ENCODE data around the gene C9orf72. TPM values are rescaled to one million over a fixed set of nuclear protein-coding genes. Genes with fewer than 3 reads are reported as not detected.

The C9orf72 gene
- polyA plus RNA-seq, 1 donor (not counting 4 experiments of a cell fraction or from before 2014, with no cell fraction given), result 7.7 TPM

GRCh38 chr9:27533311-27533710, 40.0 kb downstream of the C9orf72 start:
- FAIRE-seq, result no peak

DNA sequence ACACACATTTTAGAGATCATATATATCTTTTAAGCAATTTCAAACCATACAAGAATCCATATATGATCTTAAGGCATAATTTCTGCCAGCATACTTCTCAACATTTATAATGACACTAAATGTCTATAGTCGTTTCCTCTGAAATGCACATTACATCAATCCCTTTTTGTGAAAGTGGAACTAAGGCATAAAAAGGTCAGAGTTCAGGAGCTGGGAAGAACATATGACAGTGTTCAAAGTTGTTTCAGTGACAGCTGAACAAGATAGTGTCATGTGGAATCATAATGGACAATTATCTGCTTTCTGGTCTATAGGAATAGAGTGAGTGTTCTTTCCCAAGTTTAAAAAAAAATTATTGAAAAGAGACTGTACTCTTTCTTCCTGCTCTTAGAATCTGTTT, 41.2 kb downstream of the C9orf72 start:
- DNase-seq (ENCODE audit: low read depth, low spot score) (no peak), FAIRE-seq (no peak)
- Histone ChIP-seq H2AFZ (ENCODE audit: control insufficient read depth, low read length) (no peak overlapping the region), H3K79me2 (ENCODE audit: control insufficient read depth, insufficient read depth, low read length) (peaks cover 24% of the 10 kb centered on the region), H3K27me3 (ENCODE audit: control insufficient read depth, extremely low read depth, insufficient read depth, low read length) (no peaks in the 10 kb centered on the region), H3K36me3 (ENCODE audit: control insufficient read depth in 2 of 2, extremely low read depth in 1 of 2, insufficient read depth in 2 of 2, low read length in 2 of 2) (no peaks in the 10 kb centered on the region), H3K4me2 (ENCODE audit: control insufficient read depth, extremely low read depth, insufficient read depth, low read depth, low read length) (no peak overlapping the region), H3K4me1 (ENCODE audit: control insufficient read depth, extremely low read depth, insufficient read depth, low read length) (peaks cover 29% of the 10 kb centered on the region), H3K9ac (ENCODE audit: control insufficient read depth, extremely low read depth, insufficient read depth, low read length) (no peak overlapping the region), H3K9me1 (ENCODE audit: control insufficient read depth, extremely low read depth, insufficient read depth, low read length) (no peaks in the 10 kb centered on the region), H3K4me3 (ENCODE audit: control insufficient read depth in 2 of 3, extremely low read depth in 1 of 3, insufficient read depth in 2 of 3, low read depth in 1 of 3, low read length in 3 of 3) (no peak overlapping the region), H4K20me1 (ENCODE audit: control insufficient read depth, extremely low read depth, insufficient read depth, low read length) (no peaks in the 10 kb centered on the region), H3K9me3 (ENCODE audit: control insufficient read depth, low read depth, low read length) (no peaks in the 10 kb centered on the region), H3K27ac (ENCODE audit: control insufficient read depth, insufficient read depth, low read length) (no peak overlapping the region)
- dilution Hi-C loops (cut with MboI; ENCODE audit: extremely low pct_ligation_motif_present, low sequenced_read_pairs), result loop anchor here (25.0 kb wide), 1 partner anchor 195 kb away; no protein-coding TSS in a partner anchor
- TF ChIP-seq EZH2 (IDR thresholded peaks at IDR 0.05; ENCODE audit: low read length) (no peak), CTCF (optimal IDR thresholded peaks at IDR 0.05 in 1 of 3, IDR thresholded peaks at IDR 0.05 in 1 of 3, conservative IDR thresholded peaks at IDR 0.05 in 1 of 3; ENCODE audit: extremely low read depth in 1 of 3, insufficient read depth in 2 of 3, low read length in 3 of 3) (no peak)

More at GRCh38 chr9:27533311-27533710, 40.0 kb downstream of the C9orf72 start:
- H3K9me3 ChIP-seq (ENCODE audit: control insufficient read depth, low read depth, low read length), result no peaks in the 10 kb centered on the region
- H3K36me3 ChIP-seq (ENCODE audit: control insufficient read depth in 2 of 2, extremely low read depth in 1 of 2, insufficient read depth in 2 of 2, low read length in 2 of 2), result no peaks in the 10 kb centered on the region
- H3K9ac ChIP-seq (ENCODE audit: control insufficient read depth, extremely low read depth, insufficient read depth, low read length), result no peak overlapping the region
- peaks cover 22% of the 10 kb centered on the region for H3K4me1 ChIP-seq (ENCODE audit: control insufficient read depth, extremely low read depth, insufficient read depth, low read length)
- no peak overlapping the region for H3K27ac ChIP-seq (ENCODE audit: control insufficient read depth, insufficient read depth, low read length)
- no peak overlapping the region for H3K4me3 ChIP-seq (ENCODE audit: control insufficient read depth in 2 of 3, extremely low read depth in 1 of 3, insufficient read depth in 2 of 3, low read depth in 1 of 3, low read length in 3 of 3)
- no peaks in the 10 kb centered on the region for H3K9me1 ChIP-seq (ENCODE audit: control insufficient read depth, extremely low read depth, insufficient read depth, low read length)
- dilution Hi-C loops (cut with MboI; ENCODE audit: extremely low pct_ligation_motif_present, low sequenced_read_pairs), result loop anchor here (25.0 kb wide), 1 partner anchor 196 kb away; no protein-coding TSS in a partner anchor
- no peak overlapping the region for H3K4me2 ChIP-seq (ENCODE audit: control insufficient read depth, extremely low read depth, insufficient read depth, low read depth, low read length)
- DNase-seq (ENCODE audit: low read depth, low spot score), result no peak
- no peaks in the 10 kb centered on the region for H4K20me1 ChIP-seq (ENCODE audit: control insufficient read depth, extremely low read depth, insufficient read depth, low read length)
- no peak overlapping the region for H2AFZ ChIP-seq (ENCODE audit: control insufficient read depth, low read length)
- H3K27me3 ChIP-seq (ENCODE audit: control insufficient read depth, extremely low read depth, insufficient read depth, low read length), result no peaks in the 10 kb centered on the region
- peaks cover 12% of the 10 kb centered on the region for H3K79me2 ChIP-seq (ENCODE audit: control insufficient read depth, insufficient read depth, low read length)
- TF ChIP-seq CTCF (optimal IDR thresholded peaks at IDR 0.05 in 1 of 3, IDR thresholded peaks at IDR 0.05 in 1 of 3, conservative IDR thresholded peaks at IDR 0.05 in 1 of 3; ENCODE audit: extremely low read depth in 1 of 3, insufficient read depth in 2 of 3, low read length in 3 of 3), result no peak
- TF ChIP-seq EZH2 (IDR thresholded peaks at IDR 0.05; ENCODE audit: low read length), result no peak
